GM21737 (cell line): ENCODE results near the gene DGKQ.
"Not testable (repeated sequence)": the region's sequence is repeated elsewhere in the genome, so short reads cannot be mapped to it uniquely, and the experiment has no call there.

Experiments used
- ATAC-seq: cut with Tn5 transposase; IDR thresholded peaks from one replicate; pipeline ENCODE4 v1.9.1; 2021; ENCODE audit warnings: mild to moderate bottlenecking, moderate library complexity; ENCODE audit not compliant: unreplicated experiment

Gene DGKQ

GRCh38 chr4:952881-953573 lies 20.3 kb downstream of the DGKQ start:
- no peak for ATAC-seq

GRCh38 chr4:951594-952468 lies 21.5 kb downstream of the DGKQ start:
- no peak for ATAC-seq

- no peak for ATAC-seq
These were observed 22.2 kb downstream of the DGKQ start for GRCh38 chr4:951186-951585.

DNA sequence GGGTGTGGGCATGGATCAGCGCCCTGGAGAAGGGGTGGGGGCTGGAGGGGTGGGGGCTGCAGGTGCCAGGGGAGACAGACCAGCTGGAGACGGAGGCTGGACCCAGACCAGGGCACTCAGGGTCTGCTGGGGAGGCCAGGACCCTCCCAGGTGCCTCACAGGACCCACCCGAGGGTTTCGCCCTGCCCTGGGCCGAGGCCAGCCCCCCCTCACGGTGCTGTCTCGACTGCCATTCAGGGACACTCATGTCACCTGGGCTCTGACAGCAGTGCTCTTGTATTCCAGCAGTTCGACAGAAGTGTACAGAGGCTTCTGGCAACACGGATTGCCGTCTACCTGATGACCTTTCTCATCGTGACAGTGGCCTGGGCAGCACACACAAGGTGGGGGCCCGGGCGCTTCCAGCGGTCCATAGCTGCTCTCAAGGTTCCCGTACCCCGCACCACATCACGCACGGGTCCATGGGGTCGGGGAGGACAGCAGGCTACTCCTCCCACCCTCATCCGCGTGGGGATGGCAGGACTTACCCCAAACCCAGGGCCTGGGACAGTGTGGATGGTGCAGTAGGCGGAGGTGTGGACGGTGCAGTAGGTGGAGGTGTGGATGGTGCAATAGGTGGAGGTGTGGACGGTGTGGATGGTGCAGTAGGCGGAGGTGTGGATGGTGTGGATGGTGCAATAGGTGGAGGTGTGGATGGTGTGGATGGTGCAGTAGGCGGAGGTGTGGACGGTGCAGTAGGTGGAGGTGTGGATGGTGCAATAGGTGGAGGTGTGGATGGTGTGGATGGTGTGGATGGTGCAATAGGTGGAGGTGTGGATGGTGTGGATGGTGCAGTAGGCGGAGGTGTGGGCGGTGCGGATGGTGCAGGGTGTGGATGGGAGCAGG lies 23.0 kb downstream of the DGKQ start:
- ATAC-seq = no peak

DNA sequence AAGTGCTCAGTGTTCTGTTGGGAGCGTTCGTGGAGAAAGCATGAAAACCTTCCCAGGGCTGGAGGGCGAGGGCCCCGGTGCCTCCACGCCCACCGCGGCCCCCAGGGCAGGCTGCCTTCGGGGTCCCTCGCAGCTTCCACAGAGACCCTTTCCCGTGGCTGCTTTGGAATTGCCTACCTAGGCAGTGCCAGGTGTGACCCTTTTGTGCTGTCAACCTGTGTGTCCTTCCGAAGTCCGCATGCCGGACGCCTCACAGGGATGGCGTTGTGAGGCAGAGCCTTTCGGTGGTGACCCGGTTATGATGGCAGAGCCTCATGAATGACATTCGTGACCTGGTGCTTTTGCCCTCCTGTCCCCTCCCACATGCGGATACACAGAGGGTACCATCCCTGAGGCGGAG lies 23.7 kb downstream of the DGKQ start:
- no peak for ATAC-seq

DNA sequence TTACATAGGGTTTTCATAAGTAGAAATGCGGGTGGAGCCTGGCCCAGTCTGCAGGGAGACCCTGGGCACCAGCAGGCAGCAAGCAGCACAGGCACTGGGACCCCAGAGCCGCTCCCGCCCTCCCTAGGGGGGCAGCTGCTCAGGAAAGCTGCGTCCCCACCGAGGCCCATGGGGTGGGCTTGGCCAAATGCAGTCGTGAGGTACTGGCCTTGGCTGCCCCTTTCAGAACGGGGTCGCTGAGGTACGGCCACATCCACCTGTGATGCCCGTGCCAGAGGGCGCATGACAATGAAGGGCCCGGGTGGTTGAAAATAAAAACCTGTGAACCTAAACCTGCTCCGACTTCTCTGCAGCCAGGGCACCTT lies 24.5 kb downstream of the DGKQ start:
- no peak for ATAC-seq

DNA sequence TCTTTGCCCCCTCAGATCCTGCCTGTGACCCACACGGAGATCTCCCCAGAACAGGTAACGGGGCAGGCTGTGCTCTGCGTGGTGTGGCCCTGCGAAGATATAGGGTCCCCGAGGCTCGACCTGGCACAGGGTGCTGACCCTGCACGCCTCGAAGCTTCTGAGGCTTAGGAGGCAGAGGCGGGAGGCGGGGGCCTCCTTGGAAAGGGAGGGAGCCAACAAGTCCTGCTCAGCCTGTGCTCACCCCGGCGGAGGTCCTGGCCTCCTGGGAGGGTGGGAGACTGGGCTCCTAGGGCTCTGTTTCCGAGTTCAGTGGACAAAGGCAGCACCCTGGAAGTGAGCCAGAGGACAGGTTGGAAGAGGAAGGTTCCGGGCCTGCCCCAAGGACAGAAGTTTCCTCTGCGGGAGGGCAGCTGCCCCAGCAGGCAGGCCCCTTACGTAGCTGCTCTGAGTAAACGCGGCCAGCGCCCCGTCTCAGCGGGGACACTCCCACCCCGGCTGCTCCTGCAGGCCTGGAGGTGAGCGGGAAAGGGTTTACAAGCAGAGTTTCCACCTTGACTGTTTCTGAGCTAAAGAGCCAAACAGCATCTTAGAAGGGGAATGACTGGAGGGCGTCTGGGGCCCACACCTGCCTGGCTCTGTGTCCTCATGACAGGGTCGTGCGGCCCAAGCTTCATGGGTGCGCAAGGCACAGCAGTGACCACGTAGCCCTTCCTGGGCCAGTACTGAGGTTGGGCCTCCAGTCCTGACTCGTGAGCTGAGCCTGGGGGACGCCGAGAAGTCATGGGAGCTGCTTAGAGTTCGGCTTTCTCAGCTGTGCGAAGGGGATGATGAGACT lies 25.1 kb downstream of the DGKQ start:
- no peak for ATAC-seq

GRCh38 chr4:947491-947971 lies 25.8 kb downstream of the DGKQ start:
- ATAC-seq = no peak

GRCh38 chr4:946517-947471 lies 26.6 kb downstream of the DGKQ start:
- ATAC-seq = no peak

DNA sequence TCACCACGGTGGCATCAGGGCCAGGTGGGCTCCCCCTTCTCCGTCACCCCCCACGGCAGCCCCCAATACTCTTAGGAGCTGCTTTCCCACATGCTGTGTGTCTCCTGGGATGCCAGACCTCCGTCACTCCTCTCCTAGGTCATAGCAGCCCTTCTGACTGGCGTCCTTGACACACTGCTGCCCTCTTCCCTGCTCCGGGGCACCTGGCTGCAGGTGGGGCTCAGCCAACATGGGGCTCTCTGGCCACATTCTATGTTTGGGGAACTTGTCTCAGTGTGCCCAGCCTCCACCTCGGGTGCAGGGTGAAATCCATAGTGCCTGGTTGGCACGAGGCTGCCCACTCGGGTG lies 27.3 kb downstream of the DGKQ start:
- ATAC-seq = no peak

DNA sequence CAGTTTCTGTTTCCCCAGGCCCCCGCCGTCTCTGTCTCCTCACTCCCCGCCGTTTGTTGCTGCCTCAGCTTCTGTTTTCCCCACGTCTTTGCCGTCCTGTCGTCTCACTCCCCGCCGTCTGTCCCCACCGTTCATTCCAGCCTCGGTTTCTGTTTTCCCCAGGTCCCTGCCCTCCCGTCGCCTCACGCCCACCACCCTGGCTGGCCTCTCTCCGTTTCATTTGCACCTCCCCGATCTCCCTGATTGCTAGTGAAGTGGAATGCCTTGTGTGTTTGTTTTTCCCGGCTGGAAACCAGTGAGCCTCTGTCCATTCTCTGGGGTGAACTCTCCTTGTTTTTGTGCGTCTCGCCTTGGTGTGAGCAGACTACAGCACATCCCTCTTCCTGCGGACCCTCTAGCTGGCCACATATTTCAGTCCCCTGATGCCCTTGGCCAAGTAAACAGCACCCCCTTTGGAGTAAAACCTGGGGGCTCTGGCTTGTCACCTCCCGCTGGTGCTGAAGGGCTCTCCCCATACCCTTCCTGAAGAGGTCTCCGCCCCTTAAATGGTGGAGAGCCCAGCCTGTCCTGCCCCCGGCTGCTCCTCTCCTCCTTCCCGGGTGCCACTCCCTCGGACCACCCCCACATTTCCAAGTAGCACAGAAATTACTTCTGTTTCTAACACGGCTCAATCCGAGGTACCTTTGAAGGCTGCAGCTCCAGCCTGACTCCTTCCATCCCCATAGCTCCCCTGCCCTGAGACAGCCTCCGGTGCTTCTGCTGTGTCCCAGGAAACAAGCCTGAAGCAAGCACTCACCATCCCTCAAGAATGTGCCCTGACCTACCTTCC lies 27.9 kb downstream of the DGKQ start:
- ATAC-seq = no peak

- not testable (repeated sequence) for ATAC-seq
These were observed 33.9 kb downstream of the DGKQ start for GRCh38 chr4:939508-939907.

GRCh38 chr4:932713-933070 lies 40.7 kb downstream of the DGKQ start:
- ATAC-seq = no peak

DNA sequence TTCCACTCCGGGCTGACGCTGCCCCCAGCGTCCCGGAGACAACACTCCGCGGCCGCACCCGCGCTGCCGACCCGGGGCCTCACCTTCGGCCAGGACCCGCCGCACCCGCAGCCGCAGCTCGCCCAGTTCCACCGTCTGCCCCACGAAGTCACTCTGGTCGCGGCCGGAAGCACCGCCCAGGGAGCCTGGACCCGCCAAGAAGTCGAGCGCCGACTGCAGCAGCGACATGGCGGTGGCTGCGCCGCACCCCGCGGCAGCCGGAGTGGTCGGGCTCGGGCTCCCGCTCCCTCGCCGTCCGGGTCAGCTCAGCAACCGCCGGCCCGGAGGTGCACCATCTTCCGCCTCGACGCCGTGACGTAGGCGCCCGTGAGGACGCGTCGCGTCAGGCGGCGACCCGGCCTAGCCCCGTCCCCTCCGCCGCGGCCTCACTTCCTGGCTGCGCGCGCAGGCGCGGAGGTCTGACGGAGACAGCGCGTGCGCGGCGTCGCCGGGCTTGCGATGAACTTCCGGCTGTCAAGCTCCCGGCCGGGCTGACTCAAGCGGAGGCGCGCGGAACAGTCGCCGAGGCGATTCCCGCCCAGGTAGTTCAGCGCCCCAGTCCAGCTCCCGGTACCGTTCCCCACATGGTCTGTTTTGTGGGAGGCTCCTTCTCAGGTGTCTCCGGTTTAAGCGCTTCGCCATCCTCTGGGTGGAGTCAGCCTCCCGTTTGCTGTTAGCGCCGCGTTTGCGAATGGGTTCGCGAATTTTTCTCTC lies 41.2 kb downstream of the DGKQ start, which contains the start of the genes GAK and TMEM175:
TSS of gene GAK (minus strand) at position 357 of the 753 bp plus-strand sequence. CDS start at position 228, 129 bp downstream.
TSS of gene TMEM175 (plus strand) at position 501 of the 753 bp plus-strand sequence. CDS start 15,280 bp downstream, outside the sequence.
- peak; percentile 87 for ATAC-seq

GRCh38 chr4:931194-931959 lies 42.0 kb downstream of the DGKQ start:
- peak; percentile 4 for ATAC-seq

DNA sequence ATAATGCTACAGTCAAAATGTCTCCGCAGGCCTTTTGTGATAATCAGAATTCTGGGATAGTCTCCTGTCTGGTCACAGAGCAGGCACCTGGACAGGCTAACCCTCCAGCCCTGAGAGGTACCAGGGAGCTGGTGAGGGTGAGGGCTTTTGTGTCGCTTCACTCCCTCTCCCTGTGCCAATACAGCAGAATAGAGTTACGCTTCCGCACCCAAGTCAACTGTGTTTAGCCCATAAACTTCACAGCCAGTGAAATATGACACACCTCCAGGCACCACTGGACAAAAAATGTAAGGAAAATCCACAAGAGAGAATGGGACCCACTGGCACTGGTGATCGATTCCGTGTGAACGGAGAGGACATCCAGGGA lies 42.6 kb downstream of the DGKQ start:
- ATAC-seq = no peak

- ATAC-seq = no peak
These were observed 43.3 kb downstream of the DGKQ start for GRCh38 chr4:930028-930551.
